Fibroblast of lung (primary cell): ENCODE measurements around the gene CDO1.

Experiments
- CTCF ChIP-seq, 2 donors: IDR thresholded peaks in 1 of 2; conservative IDR thresholded peaks in 1 of 2; 1 replicate in 1 of 2; 2 replicates in 1 of 2; pipeline ENCODE4 v1.5.1; 2011 to 2012; ENCODE audit warnings: low read length in 2 of 2, control low read depth in 1 of 2, inconsistent platforms in 1 of 2, low read depth in 1 of 2, mild to moderate bottlenecking in 1 of 2
- EZH2 ChIP-seq: IDR thresholded peaks from 2 replicates; pipeline ENCODE4 v1.5.1; 2012; ENCODE audit warnings: low read length, control low read depth, mild to moderate bottlenecking; ENCODE audit errors: missing control alignments

GRCh38 chr5:115755675-115756074 is 60.8 kb downstream of the CDO1 start:
- no peak for TF ChIP-seq CTCF (conservative IDR thresholded peaks at IDR 0.05 in 1 of 2, IDR thresholded peaks at IDR 0.05 in 1 of 2; ENCODE audit: low read depth in 1 of 2, low read length in 2 of 2)
- no peak for TF ChIP-seq EZH2
